Stimulated activated CD8-positive, alpha-beta memory T cell treated with anti-CD3 and anti-CD28 coated beads, Interleukin-7, amount 100 ng/mL, for 24 hours (primary cell): ENCODE measurements around the gene FBP2.

Experiments used
- DNase-seq: peaks from one replicate; pipeline ENCODE4 v3.0.0-alpha.2; 2020; ENCODE audit warnings: low read depth

The FBP2 gene

DNA sequence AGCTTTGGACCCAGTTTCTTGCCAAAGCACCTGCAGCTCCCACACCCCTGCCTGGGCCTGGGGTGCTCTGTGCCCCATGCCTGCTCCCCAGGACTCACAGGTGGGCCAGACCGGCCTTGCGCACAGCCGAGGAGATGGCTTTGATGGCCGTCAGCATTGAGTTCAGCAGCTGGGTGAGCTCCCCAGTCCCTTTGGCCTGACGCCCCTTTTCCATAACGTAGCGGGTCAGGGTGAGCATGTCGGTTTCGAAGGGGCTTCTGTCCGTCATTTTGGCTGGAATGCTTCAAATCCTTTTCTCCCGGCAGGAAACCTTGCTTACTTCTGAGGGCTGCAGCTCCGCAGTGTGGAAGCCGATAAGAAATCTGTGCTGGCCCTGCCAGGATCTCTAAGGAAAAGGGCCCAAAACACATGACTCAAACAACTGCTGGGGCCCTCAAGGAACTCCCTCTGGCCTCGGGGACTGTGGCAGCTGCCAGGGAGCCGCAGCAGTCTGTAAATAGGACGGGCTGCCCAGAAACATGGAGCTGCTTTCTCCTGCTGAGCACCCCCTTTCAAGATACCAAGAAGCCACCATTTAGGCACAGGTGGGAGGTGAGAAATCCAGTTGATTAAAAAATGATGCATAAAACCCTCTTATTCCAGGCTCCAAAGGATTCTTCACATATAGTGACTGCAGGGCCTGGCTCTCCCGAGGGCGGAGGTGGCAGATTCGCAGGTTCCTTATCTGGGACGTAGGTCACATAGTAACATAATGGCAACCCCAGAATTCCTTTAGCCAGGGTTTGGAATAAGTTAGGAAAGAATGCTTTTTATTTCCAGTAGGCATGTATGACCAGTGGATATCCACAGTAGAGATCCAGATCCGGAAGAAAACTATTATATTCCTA lies at the start of gene FBP2:
FBP2 (minus strand) TSS at position 366 of the 887 bp plus-strand sequence; CDS start at position 268, 98 bp downstream.
- DNase-seq: no peak

DNA sequence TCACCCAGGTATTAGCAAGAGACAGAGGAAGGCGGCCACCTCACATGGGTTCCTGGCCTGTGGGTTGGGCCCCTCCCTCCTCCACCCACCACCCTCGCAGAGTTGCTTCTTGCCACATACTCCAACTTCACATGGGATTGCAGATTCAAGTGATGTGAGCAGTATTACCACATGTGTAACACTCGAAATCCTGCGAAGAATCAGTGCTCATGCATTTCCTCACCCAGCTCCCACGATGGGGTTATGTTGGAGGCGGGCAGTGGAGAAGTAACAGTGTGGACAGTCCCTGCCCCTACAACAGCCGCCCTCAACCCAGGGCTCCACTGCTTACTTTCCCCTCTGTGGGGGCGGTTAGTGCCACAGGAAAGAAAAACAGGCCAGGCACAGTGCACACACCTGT lies 49.6 kb upstream of the FBP2 start:
- no peak for DNase-seq

DNA sequence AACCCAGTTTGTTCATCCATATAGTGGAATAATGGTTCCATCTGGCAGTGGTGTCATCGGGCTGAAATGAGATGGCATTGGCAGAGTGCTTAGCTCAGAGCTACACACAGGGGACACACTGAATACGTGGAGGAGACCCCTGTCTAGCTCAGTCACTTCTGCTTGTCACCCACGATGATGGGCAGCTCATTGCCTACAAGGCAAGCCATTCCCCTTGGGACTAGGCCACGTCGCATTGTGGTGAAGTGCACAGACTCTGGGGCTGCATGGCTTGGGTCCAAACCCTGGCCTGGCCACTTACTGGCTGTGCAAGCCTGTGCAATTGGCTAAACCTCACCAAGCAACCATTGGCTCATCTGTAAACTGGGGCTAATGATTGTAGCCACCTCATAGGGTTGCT lies 48.9 kb upstream of the FBP2 start:
- no peak for DNase-seq

DNA sequence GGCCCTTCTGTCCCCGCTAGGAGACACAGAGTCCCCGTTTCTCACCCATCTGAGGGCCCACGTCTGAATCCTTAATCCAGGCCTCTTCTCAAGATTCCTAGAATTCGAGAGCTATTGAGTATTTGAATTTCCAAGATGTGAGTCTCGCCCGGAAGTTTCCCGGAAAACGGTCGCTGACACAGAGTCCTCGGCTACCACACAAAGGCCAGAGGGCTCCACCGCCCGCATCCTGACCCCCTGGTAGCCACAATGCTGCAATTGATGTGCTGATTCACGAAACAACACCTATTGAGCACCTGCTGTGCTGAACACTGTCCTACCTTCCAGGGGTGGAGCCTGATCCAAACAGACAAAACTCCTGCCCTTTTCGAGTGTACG lies 46.4 kb upstream of the FBP2 start:
- DNase-seq: no peak

DNA sequence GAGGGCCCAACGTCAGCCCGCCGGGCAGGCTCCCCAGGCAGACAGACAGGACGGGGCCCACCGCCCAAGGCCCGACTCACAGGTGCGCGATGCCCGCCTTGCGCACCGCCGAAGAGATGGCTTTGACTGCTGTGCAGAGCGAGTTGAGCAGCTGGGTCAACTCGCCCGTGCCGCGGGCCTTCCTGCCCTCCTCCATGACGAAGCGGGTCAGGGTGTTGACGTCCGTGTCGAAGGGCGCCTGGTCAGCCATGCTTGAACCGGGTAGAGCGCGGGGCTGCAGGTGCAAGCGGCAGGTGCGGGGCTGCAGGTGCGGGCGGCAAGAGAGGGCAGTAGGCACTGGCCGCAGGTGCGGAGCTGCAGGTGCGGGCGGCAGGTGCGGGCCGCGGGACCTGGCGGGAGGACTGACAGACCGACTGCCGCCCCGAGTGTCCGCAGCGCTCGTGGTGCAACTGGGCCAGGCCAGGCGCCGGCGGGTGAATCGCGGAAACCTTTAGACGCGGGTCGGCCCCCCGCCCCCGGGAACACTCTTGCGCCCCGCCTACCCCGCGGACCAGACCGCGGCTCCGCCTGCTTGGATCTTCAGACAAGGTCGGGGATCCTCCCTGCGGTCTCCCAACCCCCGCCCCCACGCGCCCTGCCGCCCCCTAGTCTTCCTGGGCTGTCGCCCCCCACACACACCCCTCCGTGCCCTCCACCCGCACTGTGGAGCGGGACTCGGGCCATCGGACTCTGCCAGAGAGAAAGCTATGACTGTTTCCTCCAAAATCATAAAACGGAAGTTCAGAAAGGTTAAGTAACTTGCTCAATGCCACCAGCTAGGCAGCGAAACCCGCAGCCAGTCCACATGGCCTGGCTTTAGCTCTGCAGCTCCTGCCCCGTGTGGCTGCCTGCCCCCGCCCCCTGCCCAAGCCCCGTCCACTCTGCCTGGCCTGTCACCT lies 45.7 kb upstream of the FBP2 start, which contains the start of gene FBP1:
FBP1 (minus strand) TSS at position 458 of the 938 bp plus-strand sequence; CDS start at position 250, 208 bp downstream.
- no peak for DNase-seq

DNA sequence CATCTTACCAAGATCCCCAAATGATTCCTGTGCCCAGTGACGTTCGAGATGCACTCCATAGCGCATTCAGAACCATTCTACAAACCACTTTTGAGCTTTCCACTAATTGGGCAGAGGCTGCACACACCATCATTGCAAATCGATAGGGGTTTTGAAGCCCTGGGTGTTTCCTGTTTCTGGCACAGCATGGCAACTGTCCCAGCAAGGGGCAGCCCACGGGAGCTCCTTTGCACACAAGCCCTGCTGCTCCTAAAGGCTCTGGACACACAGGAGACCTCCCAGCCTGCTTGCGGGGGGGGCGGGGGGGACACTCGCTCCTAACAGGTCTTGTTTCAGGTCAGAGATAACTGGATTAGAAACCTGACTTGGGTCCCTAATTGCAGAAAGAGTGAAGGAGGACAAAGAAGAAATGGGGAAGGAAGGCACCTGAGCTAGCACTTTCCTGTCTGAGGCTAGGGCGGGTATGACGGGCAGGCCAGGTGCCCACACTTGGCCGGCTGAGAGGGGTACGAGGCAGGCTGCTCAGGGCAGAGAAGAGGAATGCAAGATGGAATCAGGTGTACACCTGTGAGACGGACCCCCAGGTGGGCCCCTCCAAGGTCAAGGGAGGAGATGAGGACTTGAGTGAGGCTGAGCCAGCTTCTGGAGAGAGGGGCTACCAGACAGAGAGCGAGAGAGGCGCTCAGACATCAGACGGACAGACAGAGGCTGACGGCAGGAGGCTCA lies 44.9 kb upstream of the FBP2 start:
- no peak for DNase-seq

DNA sequence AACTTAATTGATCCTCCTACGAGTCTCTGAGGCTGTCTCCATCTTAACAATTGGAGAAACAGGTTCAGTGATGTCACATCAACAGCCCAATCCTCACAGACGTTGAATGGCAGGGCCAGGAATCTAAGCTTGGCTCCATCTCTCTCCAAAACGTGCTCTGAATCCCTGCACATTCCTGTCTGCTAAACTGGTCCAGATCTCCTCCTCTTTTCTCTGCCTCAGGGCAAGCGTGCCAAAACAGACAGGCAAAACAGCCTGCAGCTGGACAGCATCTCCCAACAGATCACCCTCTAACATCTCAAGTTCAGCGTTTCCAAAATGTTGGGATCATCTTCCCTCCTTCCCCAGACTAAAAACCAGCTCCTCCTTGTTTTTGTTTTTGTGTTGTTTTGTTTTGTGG lies 39.1 kb upstream of the FBP2 start:
- DNase-seq: no peak

DNA sequence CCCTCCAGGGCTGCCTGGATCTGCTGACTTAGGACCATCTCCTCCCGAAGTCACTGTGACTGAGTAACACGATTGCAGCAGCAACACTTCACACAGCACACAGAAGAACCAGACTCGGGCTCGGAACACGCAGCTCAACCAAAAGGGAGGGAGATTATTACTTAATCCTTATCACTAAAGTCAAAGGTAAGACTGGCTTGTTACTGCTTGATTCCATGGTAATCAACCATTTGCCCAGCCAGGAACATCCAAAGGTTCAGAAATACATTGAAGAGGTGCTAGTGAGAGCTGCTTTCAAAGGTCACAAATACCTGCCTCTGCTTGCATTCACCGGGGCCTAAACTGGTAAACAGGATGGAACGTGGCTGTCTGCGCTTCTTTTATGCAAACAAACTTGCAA lies 38.0 kb upstream of the FBP2 start:
- DNase-seq: no peak

DNA sequence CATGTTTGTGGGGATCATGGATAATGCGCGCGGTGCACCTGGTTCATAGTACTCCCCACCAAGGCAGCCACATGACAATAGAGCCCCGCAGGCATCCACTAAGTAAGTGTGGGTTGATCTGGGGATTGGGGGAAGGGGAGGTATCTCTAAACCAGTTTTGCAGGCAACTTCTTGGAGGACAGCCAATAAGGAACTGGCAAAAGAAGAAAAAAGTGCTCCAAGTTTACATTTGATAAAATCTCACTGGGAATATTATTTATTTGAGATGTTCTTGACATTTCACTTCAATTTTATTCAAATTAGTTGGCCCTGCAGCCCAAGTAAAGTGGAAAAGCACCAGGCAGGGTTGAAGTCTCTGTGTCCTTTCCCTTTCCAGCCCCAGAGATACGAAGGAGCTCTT lies 37.2 kb upstream of the FBP2 start:
- no peak for DNase-seq

DNA sequence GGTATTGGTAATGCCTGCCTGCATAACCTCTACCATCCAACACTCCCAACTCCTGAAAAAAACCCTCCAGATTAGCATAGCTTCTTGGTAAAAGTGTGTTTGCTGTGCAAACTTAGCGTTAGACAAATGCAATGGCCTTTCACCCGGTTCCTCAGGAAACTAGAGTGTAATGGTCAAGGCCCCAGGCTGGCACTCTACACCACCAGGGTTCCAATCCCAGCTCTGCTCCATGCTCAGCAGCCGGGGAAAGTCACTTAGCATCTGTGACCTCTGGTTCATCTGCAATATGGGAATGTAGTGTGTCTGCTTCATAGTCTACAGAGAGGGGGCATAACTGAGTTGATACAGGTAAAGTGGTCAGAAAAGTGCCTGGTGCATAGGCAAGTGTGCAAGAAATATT lies 36.7 kb upstream of the FBP2 start:
- DNase-seq: no peak

DNA sequence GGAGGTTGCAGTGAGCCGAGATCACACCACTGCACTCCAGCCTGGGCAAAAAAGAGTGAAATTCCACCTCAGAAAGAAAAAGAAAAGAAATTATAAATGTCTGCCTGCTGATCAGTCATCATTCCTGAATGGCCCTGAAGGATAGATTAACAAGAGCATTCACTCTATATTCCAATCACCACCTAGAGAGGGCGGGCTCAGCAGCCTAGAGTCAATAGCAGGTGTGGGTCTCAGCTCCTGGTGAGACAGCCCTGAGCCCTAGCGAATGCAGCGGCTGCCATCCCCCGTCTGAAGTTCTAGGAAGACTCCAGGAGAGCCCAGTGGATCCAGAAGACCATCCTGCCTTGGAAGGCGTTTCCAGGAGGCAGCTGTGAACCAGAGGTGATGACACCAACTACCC lies 33.7 kb upstream of the FBP2 start:
- DNase-seq: no peak

DNA sequence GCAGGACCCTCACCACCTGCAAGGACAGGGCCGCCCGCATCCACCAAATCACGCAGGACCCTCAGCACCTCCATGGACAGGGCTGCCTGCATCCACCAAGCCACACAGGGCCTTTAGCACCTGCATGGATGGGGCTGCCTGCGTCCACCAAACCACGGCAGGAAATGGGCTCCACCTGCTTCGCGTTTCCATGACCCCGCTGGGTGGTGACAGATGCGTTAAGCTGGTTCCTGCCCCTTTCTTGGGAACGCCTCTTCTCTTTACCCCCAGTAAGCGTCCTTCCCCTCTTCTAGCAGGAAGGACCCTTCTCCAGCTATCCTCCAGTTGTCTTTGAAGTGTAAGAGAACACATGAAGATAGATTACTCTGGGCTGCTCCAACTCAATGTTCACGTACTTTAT lies 32.2 kb upstream of the FBP2 start:
- no peak for DNase-seq

DNA sequence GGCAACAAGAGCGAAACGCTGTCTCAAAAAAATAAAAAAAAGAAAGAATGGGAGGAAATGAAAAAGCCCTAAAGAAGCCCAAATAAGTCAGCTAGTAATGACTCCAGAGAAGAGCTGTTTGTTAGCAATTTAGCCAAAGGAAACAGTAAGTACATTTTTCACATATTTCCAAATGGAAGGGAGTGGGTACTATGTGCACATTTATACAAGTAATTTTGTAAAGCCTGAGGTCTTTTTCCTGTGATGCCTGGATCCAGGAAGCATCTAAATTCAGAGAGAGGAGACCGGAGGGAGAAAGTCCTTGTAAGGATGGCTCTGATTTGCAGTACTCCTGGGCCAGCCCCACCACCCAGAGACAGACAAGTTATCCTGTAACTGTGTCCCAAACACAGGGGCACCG lies 31.0 kb upstream of the FBP2 start:
- DNase-seq: no peak

DNA sequence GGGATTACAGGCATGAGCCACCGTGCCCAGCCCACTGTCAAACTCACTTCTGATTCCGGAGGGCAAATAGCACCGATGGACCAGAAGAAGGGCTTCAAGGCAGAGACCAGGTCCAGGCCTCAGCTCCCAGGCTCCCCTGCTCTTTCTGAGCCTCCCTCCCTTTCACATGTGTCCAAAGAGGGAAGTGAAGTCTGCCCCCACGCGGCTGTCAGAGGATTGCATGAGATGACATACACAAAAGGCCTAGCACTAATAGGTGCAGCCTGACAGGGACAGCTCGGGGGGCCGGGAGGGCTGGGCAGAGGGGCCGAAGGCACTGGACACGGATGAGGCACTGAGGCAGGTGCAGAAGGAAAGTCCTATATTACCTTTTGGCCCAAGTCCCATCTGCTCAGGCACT lies 29.6 kb upstream of the FBP2 start:
- DNase-seq: no peak

DNA sequence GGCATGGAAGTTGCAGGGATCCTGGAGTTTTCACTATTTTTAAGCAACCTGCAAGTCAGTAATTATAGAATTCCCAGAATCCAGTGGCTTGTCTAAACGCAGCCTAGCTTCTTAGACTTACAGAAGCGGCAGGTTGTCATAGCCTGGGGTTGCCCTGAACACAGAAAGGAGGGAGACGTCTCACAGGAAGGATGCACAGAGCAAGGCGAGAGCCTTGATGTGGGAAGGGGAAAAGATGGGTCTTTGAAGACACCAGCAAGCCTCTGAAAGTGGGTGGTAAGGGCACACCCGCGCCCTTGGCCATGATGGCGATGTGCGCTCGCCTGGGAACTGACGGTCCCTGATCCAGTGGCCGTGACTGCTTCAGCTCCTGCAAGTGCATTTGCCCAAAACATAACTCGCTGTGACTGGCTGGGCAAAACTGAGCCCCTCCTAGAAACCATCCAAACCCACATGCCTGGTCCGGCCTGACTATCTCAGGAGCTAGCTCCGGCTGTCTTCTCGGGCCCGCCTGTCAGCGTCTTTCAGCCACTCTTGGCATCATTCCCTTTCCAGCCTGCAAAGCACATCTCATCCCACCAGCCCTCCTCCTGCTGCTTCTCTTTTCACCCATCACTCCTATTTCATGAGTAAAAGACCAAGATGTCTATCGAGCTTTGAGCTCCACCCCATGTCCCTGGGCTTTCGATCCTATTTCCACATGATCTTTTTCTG lies 28.6 kb upstream of the FBP2 start:
- no peak for DNase-seq

DNA sequence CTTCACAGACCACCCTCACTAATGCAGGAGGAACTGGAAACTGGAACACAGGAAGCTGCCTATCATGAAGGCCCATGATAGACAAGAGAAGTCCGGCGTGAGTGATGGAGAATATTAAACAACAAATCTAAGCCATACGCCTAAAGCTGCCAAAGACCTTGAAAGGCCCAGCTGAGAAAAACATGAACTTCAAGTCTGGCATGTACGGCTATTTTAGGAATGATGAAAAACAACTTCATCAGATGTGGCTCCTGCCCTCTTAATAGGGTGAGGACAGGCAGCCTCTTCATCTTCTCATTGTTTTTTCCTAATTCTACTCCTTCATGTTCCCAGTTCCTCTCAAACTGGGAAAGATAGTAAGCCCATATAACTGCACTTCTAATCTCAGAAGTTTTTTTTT lies 25.4 kb upstream of the FBP2 start:
- no peak for DNase-seq

DNA sequence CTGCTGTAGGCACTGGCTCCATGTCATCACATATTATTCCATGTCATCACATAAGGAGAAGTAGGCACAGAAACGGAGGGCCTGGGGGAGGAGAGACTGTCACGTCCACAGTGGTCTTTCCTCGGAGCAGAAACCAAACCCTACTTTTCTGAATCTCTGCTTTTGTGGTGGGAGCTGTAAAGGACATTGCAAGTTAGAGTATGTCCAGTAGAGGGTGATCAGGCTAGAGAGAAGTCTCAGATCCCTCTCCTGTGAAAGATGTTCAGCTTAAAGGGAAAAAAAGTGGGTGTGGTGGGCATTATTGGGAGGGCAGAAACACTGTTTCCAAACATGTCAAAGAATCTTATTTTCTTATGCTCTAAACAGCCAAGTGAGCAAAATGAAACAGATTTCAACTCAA lies 19.4 kb upstream of the FBP2 start:
- no peak for DNase-seq

DNA sequence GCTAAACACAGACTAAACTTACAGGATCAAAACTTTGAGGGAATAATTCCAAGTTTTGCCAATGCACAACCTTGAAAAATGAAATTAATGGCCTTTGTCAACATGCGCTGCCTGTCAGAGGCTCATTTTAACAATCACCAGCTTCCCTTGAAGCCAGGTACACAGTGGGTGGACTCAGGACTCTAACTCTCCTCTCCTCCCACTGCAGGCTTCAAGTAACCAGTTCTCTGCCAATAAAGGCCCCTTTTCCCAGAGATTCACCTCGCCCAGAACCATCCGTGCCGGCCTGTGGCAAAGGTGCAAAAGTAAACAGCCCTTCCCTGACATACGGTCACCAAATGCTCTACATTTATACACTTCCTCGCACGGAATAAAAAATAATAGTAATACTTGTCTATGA lies 18.4 kb upstream of the FBP2 start:
- no peak for DNase-seq

DNA sequence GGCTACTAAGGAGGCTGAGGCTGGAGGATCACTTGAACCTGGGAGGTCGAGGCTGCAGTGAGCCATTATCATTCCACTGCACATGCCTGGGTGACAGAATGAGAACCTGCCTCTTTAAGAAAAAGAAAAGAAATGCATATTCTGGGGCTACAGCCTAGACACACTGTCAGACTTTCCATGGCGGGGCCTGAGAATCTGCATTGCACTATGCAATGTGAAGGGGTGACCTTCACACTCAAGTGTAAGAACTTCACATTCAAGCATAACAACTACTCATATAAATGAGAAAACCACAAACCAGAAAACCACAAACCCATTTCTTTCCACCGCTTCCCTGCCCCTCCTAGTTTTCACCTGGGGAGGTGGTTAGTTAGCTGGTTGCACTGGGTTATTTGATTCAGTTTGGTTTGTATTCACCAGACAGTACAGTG lies 18.0 kb upstream of the FBP2 start:
- peak; percentile 22 for DNase-seq

DNA sequence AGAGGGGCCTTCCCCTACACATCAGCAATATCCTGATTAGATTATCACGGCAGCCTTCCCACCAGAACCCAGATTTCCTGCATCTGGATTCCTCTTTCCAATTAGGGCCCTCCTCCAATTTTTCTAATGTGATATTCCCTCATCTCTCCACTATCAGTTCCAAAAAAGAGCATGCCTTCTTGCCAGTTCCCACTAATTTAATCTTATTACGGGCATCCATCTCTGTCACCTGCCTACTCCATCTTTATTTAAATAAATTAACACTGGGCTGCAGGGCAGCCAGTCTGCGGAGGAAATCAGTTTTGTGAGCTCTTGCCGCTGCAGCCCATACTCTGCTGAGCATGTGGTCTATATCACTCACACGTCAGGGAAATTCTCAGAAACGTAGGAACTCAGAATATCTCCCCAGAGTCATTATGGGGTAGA lies 16.6 kb upstream of the FBP2 start:
- no peak for DNase-seq

DNA sequence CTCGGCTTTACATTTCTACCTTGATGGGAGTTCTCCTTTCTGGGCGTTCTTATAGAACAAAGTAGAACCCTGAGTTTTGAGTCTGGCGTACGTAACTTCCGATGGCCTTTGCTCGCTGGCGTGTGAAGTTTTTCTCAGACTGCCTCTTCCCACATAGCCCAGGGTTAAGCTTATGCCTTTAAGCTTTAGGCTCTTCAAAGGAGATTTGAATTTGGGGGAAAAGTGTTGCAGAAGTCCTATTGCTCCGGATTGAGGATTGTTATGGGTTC lies 13.7 kb upstream of the FBP2 start:
- DNase-seq: no peak
